SK-N-SH (cell line): ENCODE measurements around the gene NSD2. TPM values are rescaled to one million over a fixed set of nuclear protein-coding genes. Genes with fewer than 3 reads are reported as not detected.

ENCODE experiments used
- CTCF ChIA-PET: fragments of 300-600, 350-600 bp; formaldehyde crosslinking; extraction: SDS; loops from one replicate; lab custom pipeline; 2021; lab: Yijun Ruan, JAX
- POLR2A ChIA-PET: fragments of 350-600 bp; sonication (Branson Sonifier 250); formaldehyde crosslinking; extraction: SDS; loops from one replicate; lab custom pipeline; 2020; ENCODE audit warnings: antibody characterized with exemption, inconsistent platforms; lab: Yijun Ruan, JAX
- DNase-seq: peaks from one replicate; pipeline ENCODE4 v3.0.0; 2012
- H2AFZ ChIP-seq: fragments of 200-600 bp; sonication (generic); 2 replicates; pipeline ENCODE4 v1.8.1; 2016; ENCODE audit warnings: antibody characterized with exemption, mild to moderate bottlenecking, low read depth
- H3F3A ChIP-seq: fragments of 200-600 bp; sonication (generic); replicated peaks from 2 replicates; pipeline ENCODE3; 2016; ENCODE audit warnings: antibody characterized with exemption, mild to moderate bottlenecking; ENCODE audit not compliant: insufficient read depth
- H3K27ac ChIP-seq, 2 experiments: fragments of 200-500 bp in 1 of 2; fragments of 200-600 bp in 1 of 2; sonication (Bioruptor generic) in 1 of 2; sonication (generic), shearing (Covaris generic) in 1 of 2; 2 replicates each; pipeline versions ENCODE4 v1.5.1 to v1.6.1; 2014 to 2016; ENCODE audit warnings: low read depth in 2 of 2, inconsistent platforms in 1 of 2, low read length in 1 of 2, mild to moderate bottlenecking in 1 of 2, mixed read lengths in 1 of 2
- H3K27me3 ChIP-seq: fragments of 200-600 bp; sonication (generic), shearing (Covaris generic); 2 replicates; pipeline ENCODE4 v1.6.1; 2016; ENCODE audit warnings: mixed run types; ENCODE audit not compliant: insufficient read depth
- H3K36me3 ChIP-seq, 2 experiments: fragments of 200-500 bp in 1 of 2; fragments of 200-600 bp in 1 of 2; sonication (Bioruptor generic) in 1 of 2; sonication (generic) in 1 of 2; replicated peaks in 1 of 2; 2 replicates each; pipeline versions ENCODE3 to v1.5.1; 2014 to 2016; ENCODE audit warnings: low read length in 1 of 2, mild to moderate bottlenecking in 1 of 2; ENCODE audit not compliant: insufficient read depth in 2 of 2, control insufficient read depth in 1 of 2
- H3K4me1 ChIP-seq, 2 experiments: fragments of 200-500 bp in 1 of 2; fragments of 200-600 bp in 1 of 2; sonication (Bioruptor generic) in 1 of 2; sonication (generic), shearing (Covaris generic) in 1 of 2; 2 replicates each; pipeline versions ENCODE4 v1.5.1 to v1.6.1; 2014 to 2016; ENCODE audit warnings: low read depth in 1 of 2, low read length in 1 of 2, mixed run types in 1 of 2; ENCODE audit not compliant: insufficient read depth in 2 of 2, control insufficient read depth in 1 of 2
- H3K4me2 ChIP-seq: fragments of 200-600 bp; sonication (generic), shearing (Covaris generic); 2 replicates; pipeline ENCODE4 v1.6.1; 2017; ENCODE audit warnings: mixed run types
- H3K4me3 ChIP-seq, 2 experiments: fragments of 200-500 bp in 1 of 2; fragments of 200-600 bp in 1 of 2; sonication (Bioruptor generic) in 1 of 2; sonication (generic), shearing (Covaris generic) in 1 of 2; 2 replicates each; pipeline versions ENCODE4 v1.5.1 to v1.8.1; 2014 to 2016; ENCODE audit warnings: low read depth in 2 of 2, inconsistent platforms in 1 of 2, low read length in 1 of 2, mild to moderate bottlenecking in 1 of 2, mixed read lengths in 1 of 2, moderate library complexity in 1 of 2
- H3K79me2 ChIP-seq: fragments of 200-600 bp; sonication (generic); 2 replicates; pipeline ENCODE4 v1.8.1; 2017; ENCODE audit warnings: mild to moderate bottlenecking; ENCODE audit not compliant: insufficient read depth
- H3K9ac ChIP-seq: fragments of 200-600 bp; sonication (generic); 2 replicates; pipeline ENCODE4 v1.6.1; 2017; ENCODE audit warnings: mixed run types
- H3K9me2 ChIP-seq: fragments of 200-600 bp; sonication (generic); 2 replicates; pipeline ENCODE4 v1.6.1; 2017; ENCODE audit warnings: mixed run types
- H3K9me3 ChIP-seq: fragments of 200-600 bp; sonication (generic); 2 replicates; pipeline ENCODE4 v1.6.1; 2017; ENCODE audit warnings: mixed run types, mild to moderate bottlenecking, moderate library complexity
- H4K20me1 ChIP-seq: fragments of 200-600 bp; sonication (generic); 2 replicates; pipeline ENCODE4 v1.6.1; 2017; ENCODE audit warnings: mild to moderate bottlenecking, mixed run types; ENCODE audit not compliant: insufficient read depth
- EP300 ChIP-seq, 2 experiments: IDR thresholded peaks; 2 replicates each; pipeline versions ENCODE4 v1.4.0 to v1.6.1; 2012; ENCODE audit warnings: borderline replicate concordance in 1 of 2, low read depth in 1 of 2, low read length in 1 of 2
- EZH2phosphoT487 ChIP-seq: fragments of 200-600 bp; sonication (generic); IDR thresholded peaks from 2 replicates; pipeline ENCODE4 v1.6.1; 2017; ENCODE audit warnings: low read depth, mixed run types, mild to moderate bottlenecking, antibody characterized with exemption, moderate library complexity, borderline replicate concordance
- FOSL2 ChIP-seq: IDR thresholded peaks from 2 replicates; pipeline ENCODE4 v1.4.0; 2012; ENCODE audit warnings: low read depth, mild to moderate bottlenecking, moderate library complexity, borderline replicate concordance
- FOXJ3 ChIP-seq: sonication (generic); formaldehyde crosslinking; IDR thresholded peaks from 2 replicates; pipeline ENCODE4 v1.5.1; 2020; ENCODE audit warnings: mild to moderate bottlenecking, missing genetic modification reagents
- GABPA ChIP-seq: IDR thresholded peaks from 2 replicates; pipeline ENCODE4 v1.4.0; 2012; ENCODE audit warnings: low read depth, mild to moderate bottlenecking
- MXI1 ChIP-seq: IDR thresholded peaks from 2 replicates; pipeline ENCODE4 v1.6.1; 2012; ENCODE audit warnings: mild to moderate bottlenecking, low read depth, low read length, improper control_type of control experiment
- NFIC ChIP-seq: IDR thresholded peaks from 2 replicates; pipeline ENCODE4 v1.4.0; 2012; ENCODE audit warnings: borderline replicate concordance
- NRF1 ChIP-seq: IDR thresholded peaks from 2 replicates; pipeline ENCODE4 v1.6.1; 2012; ENCODE audit warnings: low read depth, mild to moderate bottlenecking, low read length
- PBX3 ChIP-seq: IDR thresholded peaks from 2 replicates; pipeline ENCODE4; 2012
- RAD21 ChIP-seq: IDR thresholded peaks from 2 replicates; pipeline ENCODE4 v1.6.1; 2012; ENCODE audit warnings: mild to moderate bottlenecking, low read length
- RXRA ChIP-seq: IDR thresholded peaks from 2 replicates; pipeline ENCODE4 v1.4.0; 2012; ENCODE audit warnings: low read depth, mild to moderate bottlenecking, borderline replicate concordance
- SIN3A ChIP-seq: IDR thresholded peaks from 2 replicates; pipeline ENCODE4 v1.6.1; 2012; ENCODE audit warnings: low read depth, mild to moderate bottlenecking, low read length, moderate library complexity, borderline replicate concordance
- SMC3 ChIP-seq: IDR thresholded peaks from 2 replicates; pipeline ENCODE4 v1.6.1; 2012; ENCODE audit warnings: low read depth, low read length, improper control_type of control experiment
- USF2 ChIP-seq: fragments of 150-350 bp; IDR thresholded peaks from 2 replicates; pipeline ENCODE4 v1.6.1; 2017; ENCODE audit warnings: antibody characterized with exemption, low read length, low read depth, borderline replicate concordance
- YY1 ChIP-seq: IDR thresholded peaks from 2 replicates; pipeline ENCODE4 v1.4.0; 2012; ENCODE audit warnings: low read depth, mild to moderate bottlenecking
- WGBS: methylation state at CpG from one replicate; pipeline ENCODE4 v1.1.6; 2017; ENCODE audit warnings: low lambda C conversion rate; 5-methylcytosine and 5-hydroxymethylcytosine counted together
- polyA plus RNA-seq, 3 experiments: library from polyadenylated mRNA; depleted of rRNA; stranded (reverse); fragments of >200 nt; gene quantifications; 2 replicates each; pipeline ENCODE4 v1.2.3, GENCODE V29; 2012
- TF ChIP-seq, protein P1 (sequence below): fragments of 150-350 bp; IDR thresholded peaks from 2 replicates; pipeline ENCODE4 v1.6.1; 2016; ENCODE audit warnings: mild to moderate bottlenecking, low read depth, low read length
- TF ChIP-seq, protein P2 (sequence below): IDR thresholded peaks from 2 replicates; pipeline ENCODE4 v1.4.0; 2012; ENCODE audit warnings: low read depth, borderline replicate concordance
- TF ChIP-seq, protein P3 (sequence below): IDR thresholded peaks from 2 replicates; pipeline ENCODE4 v1.4.0; 2012; ENCODE audit warnings: low read depth, borderline replicate concordance
- TF ChIP-seq, protein P4 (sequence below): IDR thresholded peaks from 2 replicates; pipeline ENCODE4 v1.4.0; 2012; ENCODE audit warnings: low read depth
- TF ChIP-seq, protein P5 (sequence below): fragments of 200-600 bp; sonication (generic); IDR thresholded peaks from 2 replicates; pipeline ENCODE4 v1.6.1; 2017; ENCODE audit warnings: antibody characterized with exemption, mild to moderate bottlenecking, moderate library complexity

NSD2 gene
- polyA plus RNA-seq, 1 of the 3 experiments (the other 2 are of a cell fraction), result 34.2 TPM

DNA sequence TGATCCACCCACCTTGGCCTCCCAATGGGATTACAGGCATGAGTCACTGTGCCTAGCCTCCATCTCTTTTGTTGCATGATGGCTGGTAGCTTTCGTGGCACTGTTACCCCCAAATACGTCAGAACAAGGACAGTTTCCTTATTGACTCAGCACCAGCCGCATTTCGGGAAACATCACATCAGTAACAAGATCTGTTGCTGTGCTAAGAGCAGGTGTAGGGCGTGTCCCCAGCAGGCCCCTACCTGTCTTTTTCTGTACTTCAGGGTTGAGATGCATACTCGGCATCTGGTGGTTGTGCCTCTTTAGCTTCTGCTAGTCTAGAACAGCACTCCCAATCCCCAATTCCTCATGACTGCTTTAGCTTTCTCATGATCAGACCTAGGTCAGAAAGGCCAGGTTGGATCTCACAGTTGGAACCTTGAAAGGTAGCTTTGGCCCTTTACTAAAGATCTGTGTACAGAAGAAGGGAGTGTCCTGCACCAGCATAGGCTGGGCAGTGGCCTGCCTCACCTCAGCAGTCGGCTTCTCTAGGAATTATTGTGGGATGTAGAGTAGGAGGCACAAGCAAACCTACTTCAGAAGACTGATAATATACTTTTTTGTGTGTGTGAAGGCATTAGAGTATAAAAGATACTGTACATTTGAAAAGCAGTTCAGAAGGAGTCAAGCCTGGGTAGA, 36.8 kb downstream of the NSD2 start:
- H3K27ac ChIP-seq, result no peak overlapping the region

More for the DNA sequence above, 36.8 kb downstream of the NSD2 start:
- no peak overlapping the region for H2AFZ ChIP-seq
- H3K36me3 ChIP-seq, result peaks cover 32 to 43% of the 10 kb centered on the region in 2 experiments
- 96% methylated on average over 5 of the region's 7 CpGs for WGBS
- H3K4me2 ChIP-seq, result no peak overlapping the region
- POLR2A ChIA-PET, result no interaction called here
- H3K27me3 ChIP-seq, result no peaks in the 10 kb centered on the region
- no peak for TF ChIP-seq FOSL2
- no peak for TF ChIP-seq PBX3
- no peak for TF ChIP-seq GABPA
- no peak for TF ChIP-seq EP300 (IDR thresholded peaks at IDR 0.05; ENCODE audit: borderline replicate concordance in 1 of 2, low read depth in 1 of 2, low read length in 1 of 2)
- no peak for TF ChIP-seq YY1
- TF ChIP-seq EZH2phosphoT487, result no peak
- no peak for TF ChIP-seq SIN3A
- TF ChIP-seq MXI1, result no peak
- TF ChIP-seq, protein P1, sequence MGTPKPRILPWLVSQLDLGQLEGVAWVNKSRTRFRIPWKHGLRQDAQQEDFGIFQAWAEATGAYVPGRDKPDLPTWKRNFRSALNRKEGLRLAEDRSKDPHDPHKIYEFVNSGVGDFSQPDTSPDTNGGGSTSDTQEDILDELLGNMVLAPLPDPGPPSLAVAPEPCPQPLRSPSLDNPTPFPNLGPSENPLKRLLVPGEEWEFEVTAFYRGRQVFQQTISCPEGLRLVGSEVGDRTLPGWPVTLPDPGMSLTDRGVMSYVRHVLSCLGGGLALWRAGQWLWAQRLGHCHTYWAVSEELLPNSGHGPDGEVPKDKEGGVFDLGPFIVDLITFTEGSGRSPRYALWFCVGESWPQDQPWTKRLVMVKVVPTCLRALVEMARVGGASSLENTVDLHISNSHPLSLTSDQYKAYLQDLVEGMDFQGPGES, result no peak
- TF ChIP-seq, protein P2, sequence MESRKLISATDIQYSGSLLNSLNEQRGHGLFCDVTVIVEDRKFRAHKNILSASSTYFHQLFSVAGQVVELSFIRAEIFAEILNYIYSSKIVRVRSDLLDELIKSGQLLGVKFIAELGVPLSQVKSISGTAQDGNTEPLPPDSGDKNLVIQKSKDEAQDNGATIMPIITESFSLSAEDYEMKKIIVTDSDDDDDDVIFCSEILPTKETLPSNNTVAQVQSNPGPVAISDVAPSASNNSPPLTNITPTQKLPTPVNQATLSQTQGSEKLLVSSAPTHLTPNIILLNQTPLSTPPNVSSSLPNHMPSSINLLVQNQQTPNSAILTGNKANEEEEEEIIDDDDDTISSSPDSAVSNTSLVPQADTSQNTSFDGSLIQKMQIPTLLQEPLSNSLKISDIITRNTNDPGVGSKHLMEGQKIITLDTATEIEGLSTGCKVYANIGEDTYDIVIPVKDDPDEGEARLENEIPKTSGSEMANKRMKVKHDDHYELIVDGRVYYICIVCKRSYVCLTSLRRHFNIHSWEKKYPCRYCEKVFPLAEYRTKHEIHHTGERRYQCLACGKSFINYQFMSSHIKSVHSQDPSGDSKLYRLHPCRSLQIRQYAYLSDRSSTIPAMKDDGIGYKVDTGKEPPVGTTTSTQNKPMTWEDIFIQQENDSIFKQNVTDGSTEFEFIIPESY, result no peak
- TF ChIP-seq, protein P3, sequence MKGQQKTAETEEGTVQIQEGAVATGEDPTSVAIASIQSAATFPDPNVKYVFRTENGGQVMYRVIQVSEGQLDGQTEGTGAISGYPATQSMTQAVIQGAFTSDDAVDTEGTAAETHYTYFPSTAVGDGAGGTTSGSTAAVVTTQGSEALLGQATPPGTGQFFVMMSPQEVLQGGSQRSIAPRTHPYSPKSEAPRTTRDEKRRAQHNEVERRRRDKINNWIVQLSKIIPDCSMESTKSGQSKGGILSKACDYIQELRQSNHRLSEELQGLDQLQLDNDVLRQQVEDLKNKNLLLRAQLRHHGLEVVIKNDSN, result no peak
- no peak for TF ChIP-seq SMC3
- TF ChIP-seq NRF1, result no peak
- TF ChIP-seq, protein P4, sequence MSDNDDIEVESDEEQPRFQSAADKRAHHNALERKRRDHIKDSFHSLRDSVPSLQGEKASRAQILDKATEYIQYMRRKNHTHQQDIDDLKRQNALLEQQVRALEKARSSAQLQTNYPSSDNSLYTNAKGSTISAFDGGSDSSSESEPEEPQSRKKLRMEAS, result no peak
- TF ChIP-seq RXRA, result no peak
- no peak for TF ChIP-seq FOXJ3
- no peak for TF ChIP-seq NFIC
- TF ChIP-seq, protein P5, sequence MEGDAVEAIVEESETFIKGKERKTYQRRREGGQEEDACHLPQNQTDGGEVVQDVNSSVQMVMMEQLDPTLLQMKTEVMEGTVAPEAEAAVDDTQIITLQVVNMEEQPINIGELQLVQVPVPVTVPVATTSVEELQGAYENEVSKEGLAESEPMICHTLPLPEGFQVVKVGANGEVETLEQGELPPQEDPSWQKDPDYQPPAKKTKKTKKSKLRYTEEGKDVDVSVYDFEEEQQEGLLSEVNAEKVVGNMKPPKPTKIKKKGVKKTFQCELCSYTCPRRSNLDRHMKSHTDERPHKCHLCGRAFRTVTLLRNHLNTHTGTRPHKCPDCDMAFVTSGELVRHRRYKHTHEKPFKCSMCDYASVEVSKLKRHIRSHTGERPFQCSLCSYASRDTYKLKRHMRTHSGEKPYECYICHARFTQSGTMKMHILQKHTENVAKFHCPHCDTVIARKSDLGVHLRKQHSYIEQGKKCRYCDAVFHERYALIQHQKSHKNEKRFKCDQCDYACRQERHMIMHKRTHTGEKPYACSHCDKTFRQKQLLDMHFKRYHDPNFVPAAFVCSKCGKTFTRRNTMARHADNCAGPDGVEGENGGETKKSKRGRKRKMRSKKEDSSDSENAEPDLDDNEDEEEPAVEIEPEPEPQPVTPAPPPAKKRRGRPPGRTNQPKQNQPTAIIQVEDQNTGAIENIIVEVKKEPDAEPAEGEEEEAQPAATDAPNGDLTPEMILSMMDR, result no peak
- no peak for TF ChIP-seq RAD21
- no peak for TF ChIP-seq USF2
- TF ChIP-seq, all 33 proteins: peak for 0
- peaks cover 23% of the 10 kb centered on the region for H3F3A ChIP-seq
- peaks cover 100% of the 10 kb centered on the region for H3K79me2 ChIP-seq
- no peak overlapping the region for H3K4me3 ChIP-seq
- DNase-seq, result no peak
- H3K4me1 ChIP-seq, result no peaks in the 10 kb centered on the region; a peak in 2 of 4 replicates
- H3K9ac ChIP-seq, result no peak overlapping the region
- CTCF ChIA-PET, result interaction anchor here (1.1 to 5.3 kb wide), 3 partner anchors 8 to 160 kb away, joined by 3 to 90 read pairs (median 20); no protein-coding TSS in a partner anchor
- H4K20me1 ChIP-seq, result peaks cover 73% of the 10 kb centered on the region
- H3K9me2 ChIP-seq, result no peaks in the 10 kb centered on the region
- no peaks in the 10 kb centered on the region for H3K9me3 ChIP-seq
